HG03378 (cell line): Measurements from ENCODE around the gene ASCL1.

Source experiments
- ATAC-seq: cut with Tn5 transposase; IDR thresholded peaks from one replicate; pipeline ENCODE4 v1.9.1; 2021; ENCODE audit warnings: mild to moderate bottlenecking, moderate library complexity; ENCODE audit not compliant: unreplicated experiment

ASCL1 gene

DNA sequence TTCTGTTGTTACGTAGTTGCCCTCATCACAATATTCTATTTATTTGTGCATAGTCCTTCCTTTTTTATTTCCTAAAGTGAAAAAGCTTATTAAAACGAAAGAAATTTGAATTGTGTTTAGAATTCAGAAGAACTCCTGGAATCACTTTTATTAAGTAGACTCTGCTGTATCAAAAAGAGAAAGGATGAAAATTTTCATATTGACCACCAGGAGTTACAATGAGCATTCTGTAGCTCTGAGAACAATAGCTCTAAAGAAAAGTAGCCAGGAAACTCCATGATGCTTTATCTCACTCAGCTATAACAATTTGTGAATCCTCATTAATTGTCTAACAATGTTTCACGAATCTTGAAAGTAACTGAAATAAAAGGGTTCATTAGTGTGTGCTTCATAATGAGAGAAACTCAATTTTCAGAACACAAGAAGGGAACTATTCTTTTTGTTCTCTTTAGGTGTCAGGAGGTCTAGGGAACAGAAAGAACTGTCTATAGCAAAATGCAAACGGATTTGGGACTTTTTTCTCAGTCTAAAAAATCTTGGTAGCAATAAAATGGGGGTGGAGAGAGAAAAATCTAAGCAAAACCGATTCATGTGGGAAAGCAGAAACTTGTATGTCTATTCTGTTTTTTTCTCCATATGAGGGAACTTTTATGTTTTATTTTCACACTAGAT lies 19.3 kb downstream of the ASCL1 start:
- ATAC-seq = no peak

DNA sequence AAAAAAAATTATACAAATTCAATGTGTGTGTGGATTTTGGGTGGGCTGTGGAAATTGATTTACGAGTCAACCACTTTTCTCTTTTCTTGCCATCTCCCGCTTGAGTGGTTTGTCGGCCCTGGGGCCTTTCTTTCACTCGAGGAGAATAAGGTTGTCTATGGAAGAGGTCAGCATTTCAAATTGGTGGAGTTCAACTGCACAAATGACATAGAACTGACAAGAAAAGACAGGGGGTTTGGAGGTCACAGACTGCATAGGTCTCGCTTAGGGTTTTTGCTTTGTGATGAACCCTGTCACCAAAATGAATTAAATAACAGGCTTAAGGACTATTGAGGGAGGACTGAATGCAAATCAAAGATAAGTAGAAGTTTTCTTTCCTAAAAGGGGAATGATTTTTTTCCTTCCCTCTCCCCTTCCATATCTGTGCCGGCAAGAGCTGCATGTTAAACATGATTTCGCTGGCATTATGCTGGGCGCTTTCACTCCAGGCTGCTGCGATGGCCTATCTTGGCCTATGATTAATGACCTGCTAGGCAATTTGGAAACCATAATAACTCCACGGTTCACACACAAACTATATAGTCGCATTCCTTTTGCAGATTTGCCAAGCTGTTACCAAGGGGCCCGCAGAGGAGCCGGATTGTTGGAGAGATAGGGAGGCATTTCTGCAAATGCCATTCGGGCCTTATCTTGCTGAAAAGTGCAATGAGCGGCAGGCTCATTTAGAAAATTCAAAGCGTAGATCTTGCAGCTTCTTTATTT lies 20.7 kb downstream of the ASCL1 start:
- no peak for ATAC-seq

DNA sequence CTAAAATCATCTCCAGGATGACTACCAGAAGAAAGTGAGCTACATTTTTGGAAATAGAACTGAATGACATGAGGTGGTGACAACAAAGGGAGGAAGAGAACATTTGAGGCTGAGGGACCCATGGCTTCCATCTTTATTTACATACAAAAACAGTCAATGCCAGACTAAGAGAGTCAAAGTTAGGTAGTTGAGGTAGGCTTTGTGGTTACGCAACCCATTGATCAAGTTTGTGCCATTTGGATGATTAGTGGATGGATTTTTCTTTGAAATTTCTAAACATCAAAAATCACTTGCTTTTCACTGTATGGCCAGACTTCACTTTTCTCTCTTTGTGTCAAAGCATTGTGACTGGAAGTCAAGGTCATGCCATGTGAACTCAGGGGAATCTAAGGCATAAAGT lies 22.9 kb downstream of the ASCL1 start:
- ATAC-seq = no peak

DNA sequence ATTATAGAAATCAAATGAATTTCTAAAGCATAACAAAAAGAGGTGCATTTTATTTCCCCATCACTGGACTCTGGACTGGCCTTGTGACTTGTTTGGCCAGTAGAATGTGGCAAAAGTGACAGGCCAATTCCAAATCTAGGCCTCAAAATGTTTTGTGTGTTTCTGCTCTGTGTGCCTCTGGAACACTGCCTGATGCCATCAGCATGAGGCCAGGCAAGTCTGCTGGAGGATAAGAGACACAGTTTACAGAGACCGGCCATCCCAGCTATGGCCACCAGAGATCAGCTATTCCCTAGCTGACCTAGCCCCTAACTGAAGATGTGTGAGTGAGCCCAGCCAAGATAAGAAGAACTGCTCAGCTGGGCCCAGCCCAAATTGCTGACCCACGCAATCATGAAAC lies 32.9 kb downstream of the ASCL1 start:
- no peak for ATAC-seq

GRCh38 chr12:102992297-102992696 lies 34.8 kb downstream of the ASCL1 start:
- ATAC-seq = no peak

- ATAC-seq = no peak
These were observed 35.2 kb downstream of the ASCL1 start for GRCh38 chr12:102992720-102993119.

GRCh38 chr12:102993537-102993936 lies 36.1 kb downstream of the ASCL1 start:
- no peak for ATAC-seq

GRCh38 chr12:102995372-102995771 lies 37.9 kb downstream of the ASCL1 start:
- ATAC-seq = no peak
